Left lung (tissue), 14 donors: ENCODE results near the gene ZNF268. TPM values are rescaled to one million over a fixed set of nuclear protein-coding genes. Genes with fewer than 3 reads are reported as not detected.
A peak's percentile ranks its signal among the peaks of the same experiment; 100 is the strongest.

Experiments used
- ATAC-seq: fragments of 200-7000 bp; cut with Tn5 transposase; one replicate; pipeline ENCODE4 v1.9.1; 2020; ENCODE audit warnings: moderate library complexity
- DNase-seq, 4 donors: peaks; one replicate each; pipeline ENCODE4 v3.0.0-alpha.2; 2013 to 2020
- H3K27ac ChIP-seq, 2 donors: fragments of 200-600 bp; sonication (generic) in 1 of 2; one replicate each; pipeline versions ENCODE4 v1.5.0 to v1.8.0; 2020 to 2021
- H3K27me3 ChIP-seq, 2 donors: fragments of 200-600 bp; sonication (generic) in 1 of 2; one replicate each; pipeline versions ENCODE4 v1.5.0 to v1.8.0; 2020 to 2021
- H3K36me3 ChIP-seq, 2 donors: fragments of 200-600 bp; sonication (generic) in 1 of 2; one replicate each; pipeline versions ENCODE4 v1.5.0 to v1.8.0; 2020 to 2021
- H3K4me1 ChIP-seq, 2 donors: fragments of 200-600 bp; one replicate each; pipeline ENCODE4 v1.8.0; 2021
- H3K4me3 ChIP-seq, 2 donors: fragments of 200-600 bp; sonication (generic) in 1 of 2; one replicate each; pipeline versions ENCODE4 v1.5.0 to v1.8.0; 2020 to 2021; ENCODE audit warnings: mild to moderate bottlenecking in 1 of 2
- H3K9me3 ChIP-seq, 2 donors: fragments of 200-600 bp; sonication (generic) in 1 of 2; one replicate each; pipeline versions ENCODE4 v1.5.0 to v1.8.0; 2020 to 2021
- CTCF ChIP-seq, 2 donors: fragments of 200-600 bp; sonication (generic) in 1 of 2; IDR thresholded peaks; one replicate each; pipeline versions ENCODE4 v1.5.0 to v1.8.0; 2021; ENCODE audit warnings: antibody characterized with exemption in 2 of 2
- intact Hi-C, 2 donors: fragments of 100-400 bp; cut with DNase I; formaldehyde crosslinking; loops; one replicate each; pipeline versions ENCODE4 v1.11.2 to v1.14.2; 2022
- long read RNA-seq, 12 donors: library from polyadenylated mRNA in 2 of 12; unstranded in 2 of 12; transcript quantifications; one replicate each; pipeline ENCODE4 v2.0.0 and lab custom pipeline, GENCODE V29; 2019 to 2026
- polyA plus RNA-seq, 6 donors: library from polyadenylated mRNA; unstranded; fragments of 120-200 nt; gene quantifications; one replicate each; pipeline ENCODE4 v1.2.1, GENCODE V29; 2013; ENCODE audit not compliant: insufficient read length in 6 of 6
- total RNA-seq, 2 donors: library from RNA; stranded (reverse); fragmentation: NEBNext Ultra II Directional; extraction: Animal tissue kit (Norgen Biotek cat#: 25700); gene quantifications; one replicate each; pipeline ENCODE4 v1.2.1, GENCODE V29; 2021
- donor health status: DM: no; HTN: yes; CAD: no.
- donor health status: DM: no; HTN: no; CAD: no.

The ZNF268 gene
- total RNA-seq, result 10 to 100 TPM; 19.2 to 20.9 TPM
- 10 to 100 TPM; 25.1 to 31.7 (median 27.5) TPM for polyA plus RNA-seq
- long read RNA-seq, donor 1, full-length matches to known transcripts, result 7 of 7 reads
- long read RNA-seq, donor 1, partial matches to known transcripts, result 0 of 7 reads
- long read RNA-seq, donor 1, other reads (novel, unspliced or antisense), result 0 of 7 reads
- long read RNA-seq, donor 2, full-length matches to known transcripts, result 6 of 6 reads
- long read RNA-seq, donor 2, partial matches to known transcripts, result 0 of 6 reads
- long read RNA-seq, donor 2, other reads (novel, unspliced or antisense), result 0 of 6 reads
- long read RNA-seq, donor 3, partial matches to known transcripts, result 0 of 3 reads
- long read RNA-seq, donor 3, other reads (novel, unspliced or antisense), result 0 of 3 reads
- long read RNA-seq, donor 4, result 0 reads
- long read RNA-seq, donor 5, full-length matches to known transcripts, result 8 of 8 reads
- long read RNA-seq, donor 5, partial matches to known transcripts, result 0 of 8 reads
- long read RNA-seq, donor 5, other reads (novel, unspliced or antisense), result 0 of 8 reads
- long read RNA-seq, donor 6, full-length matches to known transcripts, result 5 of 5 reads
- long read RNA-seq, donor 6, partial matches to known transcripts, result 0 of 5 reads
- long read RNA-seq, donor 6, other reads (novel, unspliced or antisense), result 0 of 5 reads
- long read RNA-seq, donor 7, partial matches to known transcripts, result 0 of 2 reads
- long read RNA-seq, donor 7, other reads (novel, unspliced or antisense), result 0 of 2 reads
- long read RNA-seq, donor 8, partial matches to known transcripts, result 0 of 1 reads
- long read RNA-seq, donor 8, other reads (novel, unspliced or antisense), result 0 of 1 reads
- long read RNA-seq, donor 9, result 0 reads
- long read RNA-seq, donor 10, full-length matches to known transcripts, result 1 of 1 reads
- long read RNA-seq, donor 10, partial matches to known transcripts, result 0 of 1 reads
- long read RNA-seq, donor 10, other reads (novel, unspliced or antisense), result 0 of 1 reads
- long read RNA-seq, donor 11, partial matches to known transcripts, result 0 of 4 reads
- long read RNA-seq, donor 11, other reads (novel, unspliced or antisense), result 0 of 4 reads
- long read RNA-seq, donor 12, partial matches to known transcripts, result 0 of 4 reads
- long read RNA-seq, donor 12, other reads (novel, unspliced or antisense), result 0 of 4 reads

GRCh38 chr12:133181238-133181959 is at the start of gene ZNF268:
Gene ZNF268, plus strand, starts transcription at chr12:133181495. Its CDS starts 503 bp downstream, at chr12:133181998.
- Histone ChIP-seq H3K27me3 (no peaks in the 10 kb centered on the region), H3K4me3 (peak within 1 kb of the TSS; percentile 74 to 90), H3K27ac (peak within 1 kb of the TSS; percentile 34 to 68), H3K4me1 (peaks cover 0 to 6% of the 10 kb centered on the region in 2 donors), H3K9me3 (peaks cover 0 to 87% of the 10 kb centered on the region in 2 donors), H3K36me3 (peaks cover 0 to 39% of the 10 kb centered on the region in 2 donors)
- TF ChIP-seq CTCF (IDR thresholded peaks at IDR 0.05), result peak; percentile 64 to 76
- DNase-seq (peak; percentile 86 to 93 (median 92)), ATAC-seq (peak; percentile 100)
- intact Hi-C loops, result no loop called here

- no peak for TF ChIP-seq CTCF (IDR thresholded peaks at IDR 0.05)
- intact Hi-C loops, result no loop called here
- no peak for DNase-seq
- Histone ChIP-seq H3K4me1 (peaks cover 0 to 11% of the 10 kb centered on the region in 2 donors), H3K27ac (no peak overlapping the region), H3K36me3 (peaks cover 0 to 85% of the 10 kb centered on the region in 2 donors), H3K27me3 (no peaks in the 10 kb centered on the region), H3K9me3 (peaks cover 2 to 95% of the 10 kb centered on the region in 2 donors), H3K4me3 (no peak overlapping the region)
- no peak for ATAC-seq
These were observed 45.5 kb upstream of the ZNF268 start for GRCh38 chr12:133135747-133136146.

GRCh38 chr12:133145981-133146380 is 35.3 kb upstream of the ZNF268 start:
- no peak for DNase-seq
- Histone ChIP-seq H3K27ac (no peak overlapping the region), H3K4me1 (no peaks in the 10 kb centered on the region), H3K27me3 (no peaks in the 10 kb centered on the region), H3K4me3 (no peak overlapping the region), H3K9me3 (peaks cover 16 to 100% of the 10 kb centered on the region in 2 donors), H3K36me3 (peaks cover 0 to 89% of the 10 kb centered on the region in 2 donors)
- no peak for TF ChIP-seq CTCF (IDR thresholded peaks at IDR 0.05)
- no peak for ATAC-seq
- intact Hi-C loops, result no loop called here

- H3K27ac ChIP-seq, result no peak overlapping the region
- intact Hi-C loops, result no loop called here
- peaks cover 9 to 75% of the 10 kb centered on the region in 2 donors for H3K36me3 ChIP-seq
- no peak for ATAC-seq
- H3K9me3 ChIP-seq, result peaks cover 18 to 100% of the 10 kb centered on the region in 2 donors
- H3K4me1 ChIP-seq, result no peaks in the 10 kb centered on the region
- no peaks in the 10 kb centered on the region for H3K27me3 ChIP-seq
- DNase-seq, result no peak
- no peak overlapping the region for H3K4me3 ChIP-seq
- no peak for TF ChIP-seq CTCF (IDR thresholded peaks at IDR 0.05)
These were observed 25.1 kb upstream of the ZNF268 start for GRCh38 chr12:133156125-133156690.
